HG02759 (cell line): Measurements from ENCODE around the gene FLOT1.

ENCODE experiments used
- ATAC-seq: cut with Tn5 transposase; IDR thresholded peaks from one replicate; pipeline ENCODE4 v1.9.1; 2021; ENCODE audit warnings: mild to moderate bottlenecking, moderate library complexity; ENCODE audit not compliant: unreplicated experiment

FLOT1 gene

GRCh38 chr6:30683183-30683979 lies 59.1 kb downstream of the FLOT1 start:
- ATAC-seq, result no peak

- ATAC-seq, result peak; percentile 43
Observed at GRCh38 chr6:30682143-30683117, 60.1 kb downstream of the FLOT1 start.

- no peak for ATAC-seq
Observed at GRCh38 chr6:30681766-30682142, 60.7 kb downstream of the FLOT1 start.

GRCh38 chr6:30679765-30680535 lies 62.5 kb downstream of the FLOT1 start:
- ATAC-seq, result no peak

- peak; percentile 47 for ATAC-seq
Observed at GRCh38 chr6:30678964-30679726, 63.3 kb downstream of the FLOT1 start.
